Measurements from ENCODE around the gene TTLL7.

The TTLL7 gene

DNA sequence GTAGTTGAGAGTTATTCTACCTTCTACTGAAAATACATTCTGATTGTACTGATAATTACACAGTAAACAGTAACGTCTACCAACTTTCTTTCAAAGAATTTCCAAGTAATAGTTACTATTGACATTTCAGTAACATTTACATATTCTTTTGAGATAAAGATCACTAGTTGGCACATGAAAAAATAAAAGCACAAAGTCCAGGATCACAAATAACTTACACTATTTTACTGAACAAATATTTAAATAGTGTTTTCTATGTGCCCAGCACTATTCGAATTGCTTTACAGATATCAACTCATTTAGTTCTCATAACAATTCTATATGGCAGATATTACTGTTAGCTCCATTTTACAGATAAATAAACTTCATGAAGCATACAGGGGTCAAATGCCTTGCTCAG is 126.4 kb downstream of the TTLL7 start:
- no peak for DNase-seq (ENCODE audit: low spot score)

DNA sequence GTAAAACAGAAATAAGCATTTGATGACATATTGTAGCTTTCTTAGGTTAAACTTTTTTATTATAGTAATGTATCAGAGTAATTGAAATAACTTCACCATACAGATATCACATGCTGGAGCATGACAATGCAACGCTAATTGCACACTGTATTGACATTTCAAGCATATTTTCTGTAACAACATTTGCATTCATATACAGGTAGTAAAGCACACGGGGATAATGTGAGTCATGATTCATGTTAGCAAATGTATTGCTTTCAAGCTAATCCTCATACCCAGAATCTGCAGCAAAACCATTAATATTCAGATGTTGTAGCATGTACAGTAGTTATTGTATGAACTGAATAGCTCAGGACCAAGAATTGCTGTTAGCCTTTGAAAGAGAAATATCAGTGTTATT is 133.9 kb downstream of the TTLL7 start:
- DNase-seq (ENCODE audit: low spot score), result no peak

DNA sequence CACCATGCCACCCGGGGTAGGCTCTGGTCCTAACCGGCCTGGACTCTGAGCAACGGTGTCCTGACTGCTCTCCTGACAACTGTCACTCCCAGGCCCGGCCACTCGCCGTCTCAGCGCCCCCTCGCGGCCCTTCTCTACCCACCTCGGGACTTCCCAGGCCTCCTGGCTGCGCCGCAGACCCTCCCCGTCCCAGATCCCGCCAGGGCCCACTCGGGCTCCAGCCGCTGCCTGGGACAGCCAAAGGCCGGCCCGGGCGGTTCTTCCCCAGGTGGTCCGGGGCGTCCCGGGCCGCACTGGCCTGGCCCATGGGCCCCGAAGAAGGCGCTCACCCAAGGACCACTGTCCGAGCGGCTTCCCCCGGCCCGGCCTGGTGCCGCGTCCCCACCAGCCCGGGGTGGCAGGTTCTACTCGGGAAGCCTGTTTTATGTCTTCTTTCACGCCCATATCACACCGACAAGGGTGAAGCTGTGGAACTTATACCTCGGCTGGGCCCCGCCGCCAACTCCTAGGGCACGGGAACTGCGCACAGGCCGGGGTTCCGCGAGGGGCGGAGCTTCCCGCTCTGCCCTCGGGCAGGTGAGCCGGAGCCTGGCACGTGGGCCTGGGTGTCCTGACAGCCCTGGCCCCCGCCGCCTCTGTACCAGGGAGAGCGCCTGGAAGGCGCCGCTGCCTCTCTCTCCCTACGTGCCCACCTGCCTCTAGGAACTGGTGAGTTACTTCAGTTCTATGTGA is 138.3 kb downstream of the TTLL7 start:
- peak; percentile 57 for DNase-seq (ENCODE audit: low spot score)

DNA sequence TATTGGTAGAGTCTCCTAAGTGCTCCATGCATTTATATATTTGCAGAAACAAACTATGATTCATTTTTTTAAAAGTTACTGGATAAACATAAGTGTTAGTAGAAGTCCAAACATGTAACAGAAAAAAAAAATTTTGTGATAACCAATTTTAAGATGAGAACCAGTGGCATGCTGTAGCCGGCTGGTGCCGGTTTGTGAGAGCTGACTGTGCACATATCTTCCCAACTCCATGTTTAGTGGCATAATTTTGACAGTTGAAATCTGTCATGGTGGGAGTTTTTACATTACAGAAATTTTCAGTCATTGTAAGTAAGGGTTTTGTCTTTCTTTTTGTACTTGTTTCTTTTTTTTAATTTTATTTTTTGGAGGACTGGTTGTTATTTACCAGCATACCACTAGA is 141.2 kb downstream of the TTLL7 start:
- DNase-seq (ENCODE audit: low spot score), result no peak

DNA sequence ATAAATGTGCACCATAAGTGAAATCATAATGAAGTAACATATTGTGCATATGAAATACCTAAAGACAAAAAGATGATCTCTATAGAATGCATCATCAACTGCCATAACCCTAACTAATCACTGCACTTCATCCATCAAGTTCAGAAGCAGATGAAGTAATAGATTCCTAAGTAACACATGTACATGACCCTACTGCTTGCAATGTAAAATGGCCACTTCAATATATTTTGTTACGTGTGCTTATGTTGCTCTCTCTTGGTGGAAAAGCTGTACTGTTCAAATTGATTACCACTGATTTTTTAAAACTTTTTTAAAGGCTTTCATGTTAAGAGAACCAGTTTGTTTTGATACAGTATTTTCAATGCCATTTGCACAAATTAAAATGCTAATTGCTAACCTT is 141.8 kb downstream of the TTLL7 start:
- no peak for DNase-seq (ENCODE audit: low spot score)

DNA sequence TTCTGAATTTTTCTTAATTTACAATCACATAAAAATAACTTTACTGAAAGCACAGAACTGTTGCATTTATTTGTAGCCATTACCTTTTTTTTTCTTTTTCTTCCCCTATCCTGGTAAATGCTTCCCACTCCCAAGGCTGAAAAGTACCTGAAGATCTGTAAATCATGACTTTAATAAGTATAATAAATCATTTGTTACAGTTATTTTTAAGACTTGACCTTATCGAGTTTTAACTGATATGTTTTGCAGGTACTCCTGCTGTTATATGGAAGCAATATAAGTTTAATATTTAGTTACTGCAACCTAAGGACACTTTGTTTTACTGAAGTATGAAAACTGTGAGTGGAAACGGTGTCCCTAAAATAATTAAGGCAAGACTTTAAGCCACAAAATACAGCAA is 142.6 kb downstream of the TTLL7 start:
- no peak for DNase-seq (ENCODE audit: low spot score)

DNA sequence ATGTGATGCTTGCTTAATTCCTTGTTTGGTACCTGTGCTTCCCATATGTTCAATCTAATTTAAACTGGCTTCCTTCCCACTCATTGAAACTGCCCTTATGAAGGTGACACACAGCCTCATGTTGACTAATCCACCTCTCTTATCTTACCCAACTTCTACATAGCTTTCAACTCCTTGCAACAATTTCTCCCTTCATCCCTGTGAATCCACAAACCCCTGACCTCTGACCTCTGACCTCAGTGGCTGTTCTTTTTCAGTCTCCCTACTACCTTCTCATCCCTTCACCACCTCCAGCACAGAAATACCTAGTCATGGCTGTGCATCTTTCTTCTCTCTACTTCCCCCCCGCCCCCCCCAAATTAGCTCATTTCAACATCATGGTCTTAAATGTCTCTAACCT is 144.5 kb downstream of the TTLL7 start:
- no peak for DNase-seq (ENCODE audit: low spot score)

DNA sequence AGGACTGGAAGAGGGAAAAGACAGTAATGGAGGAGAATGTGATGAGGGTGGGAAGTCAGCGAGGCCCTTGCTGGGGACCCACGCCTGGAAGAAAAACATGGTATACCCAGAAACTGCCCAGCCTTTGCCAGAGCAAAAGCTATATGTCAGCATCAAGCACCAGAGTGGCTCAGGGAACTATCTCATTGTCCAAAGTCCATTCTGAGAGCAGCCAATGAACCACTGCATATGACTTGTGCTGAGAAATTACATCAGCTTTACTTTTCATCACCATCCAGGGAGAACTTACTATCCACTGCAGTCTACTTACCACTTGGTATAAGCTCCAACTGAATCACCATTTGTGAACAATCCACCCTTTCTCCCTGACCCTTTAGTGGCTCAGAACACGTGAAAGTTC is 148.1 kb downstream of the TTLL7 start:
- DNase-seq (ENCODE audit: low spot score), result no peak

DNA sequence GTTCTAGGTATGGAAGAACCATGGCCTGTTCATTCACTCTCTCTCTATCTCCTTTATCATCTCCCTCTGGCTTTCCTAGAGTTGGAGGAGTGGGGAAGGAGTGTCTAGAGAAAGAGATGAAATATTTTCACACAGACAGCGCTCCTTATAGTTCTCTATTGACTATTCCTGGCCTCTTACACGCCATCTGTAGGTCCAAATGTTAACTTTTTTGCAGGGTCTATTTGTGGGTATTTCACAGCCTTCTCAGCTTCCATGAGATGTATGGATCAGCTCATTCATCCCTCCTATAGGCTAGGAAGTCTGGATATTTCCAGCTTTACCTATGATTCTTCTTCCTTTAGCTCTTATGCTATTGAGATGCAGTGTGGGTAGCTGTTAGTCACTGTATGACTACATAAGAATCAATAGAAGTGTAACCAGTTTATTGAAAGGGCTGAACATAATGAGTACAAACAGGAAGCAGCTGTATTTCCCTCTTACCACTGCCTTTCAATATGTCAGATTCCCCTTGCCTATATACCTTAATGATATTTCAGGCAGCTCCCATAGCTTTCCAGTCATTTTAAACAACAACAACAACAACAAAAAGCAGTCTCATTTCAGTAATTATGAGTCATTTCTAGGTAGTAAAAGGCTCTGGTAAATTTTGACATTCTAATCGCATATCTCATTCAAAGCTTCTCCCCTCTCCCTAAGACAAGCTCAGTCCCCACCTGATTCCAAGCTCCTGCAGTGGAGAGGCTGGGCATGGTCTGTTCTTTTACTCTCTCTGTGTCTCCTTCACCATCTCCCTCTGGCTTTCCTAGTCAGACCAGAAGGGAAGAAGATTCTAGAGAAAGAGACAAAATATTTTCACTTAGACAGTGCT is 149.5 kb downstream of the TTLL7 start:
- DNase-seq (ENCODE audit: low spot score), result no peak

DNA sequence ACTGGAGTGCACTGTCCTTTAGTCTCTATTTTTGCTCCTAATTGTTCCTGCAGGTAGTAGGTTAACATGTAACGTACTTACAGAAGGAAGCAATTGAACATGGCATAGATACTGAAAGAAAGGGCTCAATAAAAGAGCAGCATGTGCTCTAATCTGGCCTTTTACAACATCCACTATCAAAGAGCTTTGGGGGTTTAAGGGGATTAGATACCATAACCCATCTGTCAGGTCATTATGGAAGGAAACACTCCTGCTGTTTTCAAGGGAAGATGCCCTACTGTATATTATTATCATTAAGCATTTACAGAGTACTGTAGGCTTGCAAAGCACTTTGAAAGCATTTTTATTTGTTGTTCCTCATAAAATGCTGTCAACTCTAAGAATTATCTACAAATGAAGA is 152.8 kb downstream of the TTLL7 start:
- DNase-seq (ENCODE audit: low spot score), result peak; percentile 58

DNA sequence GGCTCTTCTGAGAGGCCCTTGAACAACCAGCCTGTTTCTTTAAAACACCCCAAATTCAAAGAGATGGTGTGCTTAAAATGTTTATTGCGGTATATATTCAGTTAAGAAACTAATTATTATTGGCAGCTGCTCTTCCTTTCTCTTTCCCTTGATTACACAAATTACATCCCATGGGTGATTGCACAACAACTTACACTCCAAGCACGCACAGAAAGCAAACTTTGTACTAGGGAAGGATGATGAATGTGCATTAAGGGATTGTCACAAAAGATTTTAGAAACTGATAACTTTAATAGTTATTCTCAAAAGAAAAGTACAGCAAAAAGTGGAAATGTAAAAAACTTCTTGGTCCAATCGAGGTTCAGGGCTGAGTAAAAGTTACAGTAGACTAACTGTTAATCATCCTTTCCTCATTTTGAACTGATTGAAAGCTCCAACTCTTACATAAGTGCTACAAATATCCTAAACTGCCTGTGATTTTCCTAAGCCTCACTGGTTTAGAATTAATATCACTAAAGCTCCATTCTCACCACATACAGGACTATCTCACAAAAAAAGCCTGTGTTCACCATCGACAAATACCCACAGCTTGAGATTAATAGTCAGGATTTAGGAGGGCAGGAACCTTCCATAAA is 153.4 kb downstream of the TTLL7 start:
- no peak for DNase-seq (ENCODE audit: low spot score)

DNA sequence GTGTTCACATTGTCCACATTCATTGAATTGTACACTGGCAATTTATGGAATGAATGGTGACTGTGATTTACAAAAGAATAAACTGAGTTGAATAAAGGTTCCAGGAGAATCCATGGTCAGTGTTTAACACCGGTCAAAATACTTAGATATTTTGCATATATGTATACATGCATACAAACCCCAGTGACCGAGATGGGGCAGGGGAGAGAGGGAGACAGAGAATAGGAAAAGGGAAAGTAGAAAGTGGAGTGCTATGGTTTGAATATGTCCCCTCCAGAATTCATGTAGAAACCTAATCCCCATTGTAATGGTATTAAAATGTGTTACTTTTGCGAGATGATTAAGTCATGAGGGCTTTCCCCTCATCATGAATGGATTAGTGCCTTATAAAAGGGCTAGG is 154.4 kb downstream of the TTLL7 start:
- no peak for DNase-seq (ENCODE audit: low spot score)

DNA sequence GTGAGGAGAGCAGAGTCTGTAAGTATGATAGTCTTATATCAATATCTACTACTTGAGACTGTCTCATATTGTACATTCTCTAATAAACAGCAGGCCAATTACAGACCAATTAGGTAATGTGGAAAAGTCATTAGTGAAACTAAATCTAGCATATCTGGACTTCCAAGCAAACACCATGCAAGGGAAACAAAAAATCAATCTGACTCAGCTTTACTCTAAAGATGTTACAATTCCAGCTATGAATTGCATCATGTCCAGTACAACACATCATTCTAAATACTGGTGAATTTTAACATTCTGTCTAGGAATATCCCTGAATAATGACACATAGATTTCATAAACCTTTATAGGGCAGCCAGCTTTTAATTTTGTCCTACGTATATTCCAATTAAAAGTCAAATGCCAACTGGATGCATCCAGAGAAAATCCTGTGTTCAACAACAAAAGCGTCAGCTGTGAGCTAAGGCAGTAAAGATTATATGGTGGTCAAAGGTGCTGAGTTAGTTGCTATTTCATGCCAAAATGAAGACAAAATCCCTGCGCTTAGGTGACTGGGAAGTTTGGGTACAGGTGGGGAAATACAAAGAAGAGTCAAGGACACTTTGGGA is 159.3 kb downstream of the TTLL7 start:
- DNase-seq (ENCODE audit: low spot score), result no peak

DNA sequence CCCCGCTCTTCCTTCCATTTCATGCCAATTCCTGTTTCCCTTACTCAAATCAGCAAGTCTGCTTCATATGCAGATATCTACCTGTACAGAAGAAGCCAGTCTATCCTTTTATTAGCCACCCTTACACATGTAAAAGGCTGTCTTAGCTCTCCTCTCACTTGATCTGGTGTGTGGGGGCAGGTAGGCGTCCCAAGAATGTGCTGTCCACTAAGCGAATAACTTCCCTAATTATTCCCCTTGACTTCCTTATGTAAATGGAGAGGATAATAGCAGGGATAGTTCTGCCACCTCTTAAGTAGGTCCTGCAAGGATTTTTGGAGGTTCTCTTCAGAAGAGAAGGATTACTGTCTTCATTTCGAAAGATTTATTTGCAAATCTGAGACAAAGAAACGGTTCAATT is 160.4 kb downstream of the TTLL7 start:
- no peak for DNase-seq (ENCODE audit: low spot score)

DNA sequence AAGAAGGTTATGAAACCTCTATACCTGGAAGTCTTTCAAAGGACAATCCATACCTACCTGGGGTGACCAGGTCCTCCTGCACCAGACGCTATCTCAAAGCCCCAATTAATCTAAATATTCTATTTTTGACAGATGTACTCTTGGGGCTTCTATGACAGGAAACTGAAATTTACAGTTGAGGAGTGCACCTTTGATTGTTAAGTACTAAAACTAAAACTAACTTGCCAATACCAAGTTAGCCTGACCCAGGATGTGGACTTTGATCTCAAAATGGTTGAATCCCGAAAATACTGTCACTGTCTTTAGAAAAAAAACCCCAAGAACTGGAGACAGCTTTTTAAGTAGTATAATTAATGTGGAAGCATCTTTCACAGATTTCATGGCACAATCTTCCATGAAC is 162.4 kb downstream of the TTLL7 start:
- DNase-seq (ENCODE audit: low spot score), result no peak

DNA sequence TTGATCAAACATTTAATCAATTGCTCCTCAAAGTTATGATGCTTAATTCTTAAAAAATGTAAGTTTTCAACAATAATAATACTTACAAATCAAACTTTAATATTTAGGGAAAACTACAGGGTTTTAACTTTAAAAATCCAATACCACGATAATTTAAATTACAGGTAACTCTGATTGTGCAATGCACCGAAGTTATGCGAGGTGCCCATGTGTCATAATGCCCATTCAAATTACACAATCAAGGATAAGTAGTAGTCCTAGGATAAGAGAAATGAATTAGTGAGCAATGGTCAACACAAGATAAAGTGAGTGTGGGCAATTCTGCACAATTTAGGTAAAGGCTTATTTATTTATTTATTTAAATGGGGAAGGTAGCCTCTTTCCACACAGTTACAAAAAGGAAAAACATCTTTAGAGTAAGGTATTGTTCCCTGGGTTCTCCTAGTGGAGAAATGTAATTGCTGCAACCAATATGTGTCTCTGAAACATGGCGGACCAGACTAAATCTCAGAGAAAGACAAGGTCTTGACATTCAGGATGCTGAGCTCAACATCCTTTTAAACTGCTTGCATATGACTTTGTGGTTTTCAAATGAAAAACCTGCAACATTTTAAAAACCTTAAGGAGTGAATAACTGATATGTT is 164.2 kb downstream of the TTLL7 start:
- no peak for DNase-seq (ENCODE audit: low spot score)

DNA sequence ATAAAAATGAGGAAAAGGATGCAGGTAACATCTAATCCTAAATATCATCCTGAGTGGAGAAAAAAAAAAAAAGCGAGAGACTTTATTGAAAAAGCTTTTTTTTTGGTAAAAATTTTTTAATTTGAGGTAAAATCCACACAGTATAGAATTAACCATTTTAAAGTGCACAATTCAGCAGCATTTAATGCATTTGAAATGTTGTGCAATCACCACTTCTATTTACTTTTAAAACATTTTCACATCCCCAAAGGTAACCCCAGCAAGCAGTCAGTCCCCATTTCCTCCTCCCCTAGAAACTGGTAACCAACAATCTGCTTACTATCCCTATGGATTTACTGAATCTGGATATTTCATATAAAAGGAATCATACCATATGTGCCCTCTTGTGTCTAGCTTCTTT is 166.7 kb downstream of the TTLL7 start:
- DNase-seq (ENCODE audit: low spot score), result no peak

DNA sequence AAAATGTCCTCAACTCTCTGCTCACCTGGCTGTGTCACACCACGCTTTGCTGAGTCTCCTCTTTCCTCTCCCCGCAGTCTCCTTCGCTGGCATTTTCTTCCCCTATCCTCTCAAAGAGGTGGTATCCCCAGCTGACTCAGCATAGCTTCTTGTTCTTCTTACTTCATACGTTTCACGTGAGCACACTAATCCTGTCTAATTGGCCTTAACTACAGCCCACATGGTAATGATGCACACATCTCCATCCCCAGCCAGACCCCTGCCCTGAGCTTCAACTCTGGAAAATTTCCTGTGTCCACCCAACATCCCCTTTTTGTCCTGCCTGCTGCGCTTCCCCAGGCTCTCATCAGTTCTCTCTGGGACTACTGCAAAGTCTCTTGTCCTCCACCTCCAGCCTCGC is 169.8 kb downstream of the TTLL7 start:
- DNase-seq (ENCODE audit: low spot score), result no peak

DNA sequence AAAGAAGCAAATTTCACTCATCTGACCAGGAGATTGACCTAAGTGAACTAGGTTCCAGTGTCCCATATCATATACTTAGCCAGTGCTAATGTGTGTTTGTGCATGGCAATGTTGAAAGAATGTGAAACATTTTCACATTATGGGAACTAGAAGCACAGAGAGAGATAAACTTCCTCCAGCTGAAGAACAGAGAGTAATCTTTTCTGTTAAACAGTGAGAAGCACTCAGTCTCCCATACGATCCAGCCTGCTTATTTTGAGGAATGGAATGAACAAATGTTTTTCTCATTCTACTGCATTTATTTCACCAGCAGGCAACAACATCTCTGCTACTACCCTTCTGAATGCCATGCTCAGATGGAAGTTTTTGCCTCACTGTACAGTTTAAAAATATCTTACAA is 170.5 kb downstream of the TTLL7 start:
- no peak for DNase-seq (ENCODE audit: low spot score)

DNA sequence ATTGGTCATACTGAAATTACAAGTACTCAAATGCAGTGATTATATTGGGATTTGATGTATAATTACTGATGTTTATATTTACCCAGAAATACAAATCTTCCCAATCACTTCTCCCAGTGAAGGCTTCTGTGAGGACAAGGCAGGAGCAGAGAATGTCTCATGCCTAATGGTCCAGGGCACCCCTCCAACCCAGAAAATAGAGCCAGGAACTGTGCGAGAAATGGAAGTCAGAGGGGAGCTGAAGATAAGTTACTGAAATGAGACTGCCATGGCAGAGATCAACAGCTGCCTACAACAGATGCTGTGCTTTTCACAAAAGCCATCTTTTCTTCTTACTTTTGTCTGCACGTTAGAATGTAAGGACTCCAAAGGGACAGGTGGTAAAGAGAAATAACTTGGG is 171.2 kb downstream of the TTLL7 start:
- DNase-seq (ENCODE audit: low spot score), result no peak

DNA sequence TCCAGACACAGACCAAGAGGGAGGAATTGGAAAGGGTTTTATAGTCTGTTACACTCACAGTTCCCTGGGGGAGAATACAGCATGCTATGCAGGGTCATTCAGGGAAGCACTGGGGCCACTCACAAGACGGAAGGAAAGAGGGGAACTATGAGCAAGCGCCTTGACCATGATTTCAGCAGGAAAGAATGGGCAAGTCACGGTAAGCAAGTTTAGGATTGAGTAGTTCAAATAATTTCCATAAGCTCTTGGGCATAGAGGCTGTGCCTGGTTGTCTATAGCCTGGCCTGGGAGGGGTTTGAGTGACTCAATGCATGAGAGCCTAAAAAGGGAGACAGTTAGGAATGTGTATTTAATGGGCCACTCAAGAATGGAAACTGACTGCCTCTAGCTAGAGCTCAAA is 176.7 kb downstream of the TTLL7 start:
- DNase-seq (ENCODE audit: low spot score), result no peak

DNA sequence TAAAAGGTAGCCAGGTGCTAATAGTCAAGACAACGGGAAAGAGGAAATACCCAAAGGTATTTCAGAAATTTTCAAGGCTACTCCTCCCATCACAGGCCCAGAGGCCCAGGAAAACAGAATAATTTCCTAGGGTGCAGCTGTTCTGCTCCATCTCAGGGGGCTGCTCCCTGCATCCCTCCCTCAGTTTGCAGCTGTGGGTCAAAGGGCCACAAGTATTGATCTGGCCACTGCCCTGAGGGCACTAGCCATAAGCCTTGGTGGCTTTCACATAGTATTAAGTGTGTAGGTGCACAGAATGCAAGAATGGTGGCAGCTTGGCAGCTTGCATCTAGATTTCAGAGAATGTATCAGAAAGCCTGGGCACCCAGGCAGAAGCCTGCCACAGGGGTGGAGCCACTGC is 179.5 kb downstream of the TTLL7 start:
- DNase-seq (ENCODE audit: low spot score), result no peak
